8988T (cell line): Measurements from ENCODE around the gene ADH4.
A peak's percentile ranks its signal among the peaks of the same experiment; 100 is the strongest.
"Not testable (repeated sequence)": the region's sequence is repeated elsewhere in the genome, so short reads cannot be mapped to it uniquely, and the experiment has no call there.

Source experiments
- DNase-seq: peaks from one replicate; pipeline ENCODE4 v3.0.0; 2011

ADH4 gene

GRCh38 chr4:99131378-99131777 lies 12.7 kb downstream of the ADH4 start:
- no peak for DNase-seq

GRCh38 chr4:99126376-99126775 lies 17.7 kb downstream of the ADH4 start:
- no peak for DNase-seq

GRCh38 chr4:99121008-99121407 lies 23.1 kb downstream of the ADH4 start:
- no peak for DNase-seq

GRCh38 chr4:99120501-99120900 lies 23.6 kb downstream of the ADH4 start:
- no peak for DNase-seq

GRCh38 chr4:99117876-99118693 lies 26.0 kb downstream of the ADH4 start:
- no peak for DNase-seq

GRCh38 chr4:99117122-99117841 lies 26.8 kb downstream of the ADH4 start:
- not testable (repeated sequence) for DNase-seq

GRCh38 chr4:99109286-99109685 lies 34.8 kb downstream of the ADH4 start:
- DNase-seq, result not testable (repeated sequence)

- no peak for DNase-seq
These were observed 39.9 kb downstream of the ADH4 start for GRCh38 chr4:99104153-99104552.

- no peak for DNase-seq
These were observed 40.9 kb downstream of the ADH4 start for GRCh38 chr4:99103166-99103565.

GRCh38 chr4:99102634-99103033 lies 41.5 kb downstream of the ADH4 start:
- DNase-seq, result no peak

- no peak for DNase-seq
These were observed 43.2 kb downstream of the ADH4 start for GRCh38 chr4:99100876-99101275.

GRCh38 chr4:99099814-99100213 lies 44.3 kb downstream of the ADH4 start:
- DNase-seq, result not testable (repeated sequence)

GRCh38 chr4:99099311-99099710 lies 44.8 kb downstream of the ADH4 start:
- DNase-seq, result no peak

GRCh38 chr4:99091841-99092240 lies 52.3 kb downstream of the ADH4 start:
- not testable (repeated sequence) for DNase-seq

GRCh38 chr4:99091216-99091575 lies 52.9 kb downstream of the ADH4 start:
- no peak for DNase-seq

GRCh38 chr4:99090481-99091215 lies 53.4 kb downstream of the ADH4 start:
- DNase-seq, result no peak

- peak; percentile 56 for DNase-seq
These were observed 55.4 kb downstream of the ADH4 start, which contains the start of gene ADH5 for GRCh38 chr4:99088481-99089365. ADH5 (minus strand) TSS chr4:99088788; CDS start chr4:99088700, 88 bp downstream.

- no peak for DNase-seq
These were observed 56.1 kb downstream of the ADH4 start for GRCh38 chr4:99088023-99088449.

GRCh38 chr4:99084595-99084994 lies 59.5 kb downstream of the ADH4 start:
- DNase-seq, result no peak

- no peak for DNase-seq
These were observed 61.9 kb downstream of the ADH4 start for GRCh38 chr4:99082192-99082591.

GRCh38 chr4:99080869-99081268 lies 63.2 kb downstream of the ADH4 start:
- not testable (repeated sequence) for DNase-seq

GRCh38 chr4:99079625-99080295 lies 64.3 kb downstream of the ADH4 start:
- no peak for DNase-seq
